GM21723 (cell line): ENCODE data around the gene RUSC2.
"Not testable (repeated sequence)": the region's sequence is repeated elsewhere in the genome, so short reads cannot be mapped to it uniquely, and the experiment has no call there.

Experiments
- ATAC-seq: cut with Tn5 transposase; IDR thresholded peaks from one replicate; pipeline ENCODE4 v1.9.1; 2021; ENCODE audit warnings: mild to moderate bottlenecking, moderate library complexity; ENCODE audit not compliant: unreplicated experiment

The RUSC2 gene

GRCh38 chr9:35490155-35490909 is 421 bp downstream of the RUSC2 start:
- ATAC-seq: no peak

GRCh38 chr9:35490910-35491465 is 1.1 kb downstream of the RUSC2 start:
- no peak for ATAC-seq

GRCh38 chr9:35493119-35493518 is 3.2 kb downstream of the RUSC2 start:
- ATAC-seq: not testable (repeated sequence)

- ATAC-seq: no peak
Measured at GRCh38 chr9:35495984-35496383, 6.1 kb downstream of the RUSC2 start.

- not testable (repeated sequence) for ATAC-seq
Measured at GRCh38 chr9:35498245-35498644, 8.3 kb downstream of the RUSC2 start.

- ATAC-seq: no peak
Measured at GRCh38 chr9:35499029-35499700, 9.3 kb downstream of the RUSC2 start.

GRCh38 chr9:35499701-35500030 is 9.8 kb downstream of the RUSC2 start:
- ATAC-seq: no peak

- ATAC-seq: no peak
Measured at GRCh38 chr9:35500130-35500748, 10.3 kb downstream of the RUSC2 start.

- no peak for ATAC-seq
Measured at GRCh38 chr9:35501946-35502345, 12.0 kb downstream of the RUSC2 start.

- ATAC-seq: no peak
Measured at GRCh38 chr9:35506359-35506758, 16.4 kb downstream of the RUSC2 start.

- no peak for ATAC-seq
Measured at GRCh38 chr9:35508069-35508468, 18.2 kb downstream of the RUSC2 start.

GRCh38 chr9:35510383-35510753 is 20.5 kb downstream of the RUSC2 start:
- ATAC-seq: no peak

- no peak for ATAC-seq
Measured at GRCh38 chr9:35510754-35511428, 21.0 kb downstream of the RUSC2 start.

- ATAC-seq: no peak
Measured at GRCh38 chr9:35511453-35511852, 21.5 kb downstream of the RUSC2 start.

- ATAC-seq: no peak
Measured at GRCh38 chr9:35515766-35516165, 25.9 kb downstream of the RUSC2 start.

GRCh38 chr9:35516479-35516878 is 26.6 kb downstream of the RUSC2 start:
- no peak for ATAC-seq

GRCh38 chr9:35517131-35517530 is 27.2 kb downstream of the RUSC2 start:
- no peak for ATAC-seq

- ATAC-seq: no peak
Measured at GRCh38 chr9:35517552-35518224, 27.8 kb downstream of the RUSC2 start.

GRCh38 chr9:35518225-35518821 is 28.4 kb downstream of the RUSC2 start:
- no peak for ATAC-seq

GRCh38 chr9:35518981-35519679 is 29.2 kb downstream of the RUSC2 start:
- no peak for ATAC-seq
